Ishikawa (cell line): ENCODE measurements around the gene VLDLR.

ENCODE experiments used
- CEBPB ChIP-seq: IDR thresholded peaks from 2 replicates; pipeline ENCODE4 v1.6.1; 2012
- CREB1 ChIP-seq: IDR thresholded peaks from 2 replicates; pipeline ENCODE4 v1.6.1; 2012; ENCODE audit warnings: low read depth
- EGR1 ChIP-seq: IDR thresholded peaks from 2 replicates; pipeline ENCODE4 v1.6.1; 2012
- EP300 ChIP-seq: IDR thresholded peaks from 2 replicates; pipeline ENCODE4 v1.6.1; 2012; ENCODE audit warnings: borderline replicate concordance
- FOXM1 ChIP-seq: IDR thresholded peaks from 2 replicates; pipeline ENCODE4 v1.6.1; 2012; ENCODE audit warnings: low read depth, borderline replicate concordance
- MAX ChIP-seq: IDR thresholded peaks from 2 replicates; pipeline ENCODE4 v1.6.1; 2012
- NFIC ChIP-seq: IDR thresholded peaks from 2 replicates; pipeline ENCODE4 v1.6.1; 2012
- RAD21 ChIP-seq: IDR thresholded peaks from 2 replicates; pipeline ENCODE4 v1.6.1; 2012; ENCODE audit warnings: low read depth
- REST ChIP-seq: IDR thresholded peaks from 2 replicates; pipeline ENCODE4 v1.6.1; 2012; ENCODE audit warnings: low read depth, mild to moderate bottlenecking
- TAF1 ChIP-seq: IDR thresholded peaks from 2 replicates; pipeline ENCODE4 v1.6.1; 2012; ENCODE audit warnings: low read depth, mild to moderate bottlenecking
- TCF12 ChIP-seq: IDR thresholded peaks from 2 replicates; pipeline ENCODE4 v1.6.1; 2012; ENCODE audit warnings: low read depth
- TEAD4 ChIP-seq: IDR thresholded peaks from 2 replicates; pipeline ENCODE4 v1.6.1; 2012
- ZBTB7A ChIP-seq: IDR thresholded peaks from 2 replicates; pipeline ENCODE4 v1.6.1; 2012; ENCODE audit warnings: low read depth

GRCh38 chr9:2574203-2574602, 47.4 kb upstream of the VLDLR start:
- no peak for TF ChIP-seq CREB1
- no peak for TF ChIP-seq TCF12
- no peak for TF ChIP-seq EP300
- TF ChIP-seq NFIC, result no peak
- TF ChIP-seq RAD21, result no peak
- no peak for TF ChIP-seq TAF1
- TF ChIP-seq EGR1, result no peak
- no peak for TF ChIP-seq REST
- TF ChIP-seq ZBTB7A, result no peak
- TF ChIP-seq FOXM1, result no peak
- TF ChIP-seq MAX, result no peak
- no peak for TF ChIP-seq CEBPB
- TF ChIP-seq TEAD4, result no peak
